Right lobe of liver (tissue), 6 donors: Measurements from ENCODE around the gene UPB1. TPM values are rescaled to one million over a fixed set of nuclear protein-coding genes. Genes with fewer than 3 reads are reported as not detected.

ENCODE experiments used
- ATAC-seq, 4 donors: fragments of 200-7000 bp; cut with Tn5 transposase; one replicate each; pipeline ENCODE4 v1.9.1; 2020; ENCODE audit warnings: mild to moderate bottlenecking in 4 of 4, moderate library complexity in 4 of 4
- DNase-seq, 3 donors: peaks; one replicate each; pipeline ENCODE4 v3.0.0-alpha.2; 2020
- H3K27ac ChIP-seq, 3 donors: fragments of 200-600 bp; one replicate each; pipeline ENCODE4 v1.8.0; 2022
- H3K27me3 ChIP-seq, 2 donors: fragments of 200-600 bp; one replicate each; pipeline ENCODE4 v1.8.0; 2022
- H3K36me3 ChIP-seq, 4 donors: fragments of 200-600 bp; sonication (generic) in 1 of 4; one replicate each; pipeline versions ENCODE4 v1.5.1 to v1.8.0; 2017 to 2022; ENCODE audit warnings: control low read depth in 1 of 4
- H3K4me1 ChIP-seq, 4 donors: fragments of 200-600 bp; sonication (generic) in 1 of 4; one replicate each; pipeline versions ENCODE4 v1.5.1 to v1.8.0; 2017 to 2022; ENCODE audit warnings: control low read depth in 1 of 4
- H3K4me3 ChIP-seq, 3 donors: fragments of 200-600 bp; one replicate each; pipeline ENCODE4 v1.8.0; 2022
- H3K9me3 ChIP-seq, 4 donors: fragments of 200-600 bp; sonication (generic) in 1 of 4; one replicate each; pipeline versions ENCODE4 v1.5.1 to v1.8.0; 2017 to 2022; ENCODE audit warnings: control low read depth in 1 of 4
- POLR2A ChIP-seq: fragments of 450-650 bp; IDR thresholded peaks from one replicate; pipeline ENCODE4 v1.6.1; 2017; ENCODE audit warnings: antibody characterized with exemption, mild to moderate bottlenecking
- WGBS: methylation state at CpG from one replicate; pipeline ENCODE4 v1.1.6; 2018; ENCODE audit warnings: low coverage, low lambda C conversion rate; ENCODE audit not compliant: insufficient coverage; ENCODE audit errors: missing lambda C conversion rate; 5-methylcytosine and 5-hydroxymethylcytosine counted together
- intact Hi-C, 2 donors: fragments of 100-400 bp; cut with DNase I; formaldehyde crosslinking; loops; one replicate each; pipeline versions ENCODE4 v1.11.2 to v1.14.1; 2022
- total RNA-seq, 6 experiments: library from RNA; depleted of rRNA in 2 of 6; stranded (reverse); fragments of >200 nt in 2 of 6; fragmentation: NEBNext Ultra II Directional in 3 of 6; extraction: Animal tissue kit (Norgen Biotek cat#: 25700) in 3 of 6; gene quantifications; one replicate each; pipeline versions ENCODE4 v1.1.0 to v1.2.4, GENCODE V29; 2016 to 2023
- TF ChIP-seq, protein P1 (sequence below), 4 donors: fragments of 200-600 bp in 3 of 4; fragments of 450-650 bp in 1 of 4; IDR thresholded peaks; one replicate each; pipeline versions ENCODE4 v1.5.1 to v1.8.0; 2016 to 2022; ENCODE audit warnings: antibody characterized with exemption in 4 of 4, mild to moderate bottlenecking in 2 of 4
- donor health status: DM: no; HTN: yes; CAD: no.
- donor health status: DM: no; HTN: no; CAD: no.
- donor health status: DM: no; HTN: no; CAD: no.
- donor health status: DM: no; HTN: yes; CAD: no.
- donor health status: DM: no; HTN: yes; CAD: no.

UPB1 gene
- total RNA-seq, 6 experiments from 2014 or later: 50.6 to 169 (median 100) TPM

DNA sequence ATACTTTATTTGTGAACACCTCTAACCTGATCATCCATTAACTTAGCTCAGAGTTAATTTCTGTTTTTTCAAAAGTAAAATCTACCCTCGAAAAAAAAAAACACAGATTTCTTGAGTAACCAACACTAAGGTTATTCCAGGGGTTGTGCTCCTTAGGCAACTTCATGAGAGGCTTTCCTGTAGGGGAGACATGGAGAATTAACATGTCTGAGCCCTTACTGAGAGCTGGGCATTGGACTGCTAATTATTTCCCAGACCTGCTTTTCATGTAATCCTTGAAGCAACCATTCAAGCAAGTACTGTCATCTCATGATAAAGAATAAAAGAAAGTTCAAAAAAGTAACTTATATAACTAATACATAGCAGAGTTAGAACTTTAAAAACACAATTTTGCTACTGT lies 13.5 kb upstream of the UPB1 start:
- ATAC-seq: no peak
- 14% methylated on average over 1 of the region's 1 CpG for WGBS

DNA sequence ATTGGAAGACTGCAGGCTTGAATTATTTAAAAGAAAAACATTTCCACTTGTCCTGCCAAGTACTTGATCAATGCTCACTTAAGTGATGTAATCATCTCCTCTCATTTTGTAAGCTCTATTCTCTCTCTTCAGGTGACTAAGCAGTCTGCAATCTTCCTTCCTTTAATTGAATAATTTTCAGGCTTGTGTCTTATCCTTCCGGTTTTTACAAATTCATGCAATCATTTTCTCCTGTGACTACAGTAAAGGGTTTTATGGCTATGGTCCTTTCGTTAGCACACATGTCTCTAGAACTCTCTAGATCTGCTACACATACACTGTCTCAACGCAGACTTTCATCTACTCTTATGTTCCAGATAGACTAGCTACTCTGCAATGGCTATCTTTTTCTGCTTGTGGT lies 12.6 kb upstream of the UPB1 start:
- TF ChIP-seq POLR2A: no peak
- TF ChIP-seq, protein P1, sequence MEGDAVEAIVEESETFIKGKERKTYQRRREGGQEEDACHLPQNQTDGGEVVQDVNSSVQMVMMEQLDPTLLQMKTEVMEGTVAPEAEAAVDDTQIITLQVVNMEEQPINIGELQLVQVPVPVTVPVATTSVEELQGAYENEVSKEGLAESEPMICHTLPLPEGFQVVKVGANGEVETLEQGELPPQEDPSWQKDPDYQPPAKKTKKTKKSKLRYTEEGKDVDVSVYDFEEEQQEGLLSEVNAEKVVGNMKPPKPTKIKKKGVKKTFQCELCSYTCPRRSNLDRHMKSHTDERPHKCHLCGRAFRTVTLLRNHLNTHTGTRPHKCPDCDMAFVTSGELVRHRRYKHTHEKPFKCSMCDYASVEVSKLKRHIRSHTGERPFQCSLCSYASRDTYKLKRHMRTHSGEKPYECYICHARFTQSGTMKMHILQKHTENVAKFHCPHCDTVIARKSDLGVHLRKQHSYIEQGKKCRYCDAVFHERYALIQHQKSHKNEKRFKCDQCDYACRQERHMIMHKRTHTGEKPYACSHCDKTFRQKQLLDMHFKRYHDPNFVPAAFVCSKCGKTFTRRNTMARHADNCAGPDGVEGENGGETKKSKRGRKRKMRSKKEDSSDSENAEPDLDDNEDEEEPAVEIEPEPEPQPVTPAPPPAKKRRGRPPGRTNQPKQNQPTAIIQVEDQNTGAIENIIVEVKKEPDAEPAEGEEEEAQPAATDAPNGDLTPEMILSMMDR (IDR thresholded peaks at IDR 0.05): no peak
- no peak for DNase-seq
- ATAC-seq: peak; percentile 64 to 70 (median 68)
- Histone ChIP-seq H3K27me3 (no peaks in the 10 kb centered on the region), H3K27ac (peak overlapping the region; percentile 46 to 79 (median 62)), H3K36me3 (no peaks in the 10 kb centered on the region), H3K4me1 (peaks cover 0 to 72% (median 27%) of the 10 kb centered on the region in 4 donors), H3K4me3 (no peak overlapping the region), H3K9me3 (no peaks in the 10 kb centered on the region)
- intact Hi-C loops: loop anchor here in 1 of 2 donors (10.0 kb wide), 1 partner anchor 58 kb away; the partner anchor contains the start of gene ADORA2A
- WGBS: 5% methylated on average over 3 of the region's 3 CpGs

More for the DNA sequence above, 13.5 kb upstream of the UPB1 start:
- no peak for DNase-seq
- Histone ChIP-seq H3K27ac (peak overlapping the region in 2 of 3 donors; percentile 62 to 79), H3K36me3 (no peaks in the 10 kb centered on the region), H3K9me3 (no peaks in the 10 kb centered on the region), H3K4me3 (no peak overlapping the region), H3K4me1 (peaks cover 0 to 66% (median 23%) of the 10 kb centered on the region in 4 donors), H3K27me3 (no peaks in the 10 kb centered on the region)
- no peak for TF ChIP-seq POLR2A
- TF ChIP-seq, protein P1 (IDR thresholded peaks at IDR 0.05): no peak
- intact Hi-C loops: loop anchor here in 1 of 2 donors (10.0 kb wide), 1 partner anchor 57 kb away; the partner anchor contains the start of gene ADORA2A

DNA sequence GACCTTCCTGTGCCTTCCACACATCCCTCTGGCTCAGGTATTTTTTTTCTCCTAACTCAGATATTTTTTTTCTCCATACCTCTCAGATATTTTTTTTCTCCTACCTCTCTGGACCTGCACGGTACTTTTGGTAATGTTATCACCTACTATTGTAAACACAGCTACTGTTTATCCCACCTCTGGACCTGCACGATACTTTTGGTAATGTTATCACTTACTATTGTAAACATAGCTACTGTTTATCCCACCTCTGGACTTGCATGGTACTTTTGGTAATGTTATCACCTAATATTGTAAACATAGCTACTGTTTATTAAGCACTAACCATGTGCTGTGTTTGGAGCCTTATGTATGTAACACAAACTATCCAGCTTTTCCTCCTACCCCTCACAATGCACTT lies 12.1 kb upstream of the UPB1 start:
- DNase-seq: no peak
- WGBS: 20% methylated on average over 2 of the region's 2 CpGs
- no peak for TF ChIP-seq POLR2A
- TF ChIP-seq, protein P1 (IDR thresholded peaks at IDR 0.05): no peak
- ATAC-seq: peak; percentile 56 to 78 (median 70)
- peak overlapping the region; percentile 46 to 79 (median 62) for H3K27ac ChIP-seq
- H3K4me1 ChIP-seq: peaks cover 0 to 73% (median 29%) of the 10 kb centered on the region in 4 donors
- intact Hi-C loops: loop anchor here in 1 of 2 donors (10.0 kb wide), 1 partner anchor 58 kb away; the partner anchor contains the start of gene ADORA2A
- no peaks in the 10 kb centered on the region for H3K27me3 ChIP-seq
- H3K4me3 ChIP-seq: no peak overlapping the region
- no peaks in the 10 kb centered on the region for H3K36me3 ChIP-seq
- no peaks in the 10 kb centered on the region for H3K9me3 ChIP-seq

DNA sequence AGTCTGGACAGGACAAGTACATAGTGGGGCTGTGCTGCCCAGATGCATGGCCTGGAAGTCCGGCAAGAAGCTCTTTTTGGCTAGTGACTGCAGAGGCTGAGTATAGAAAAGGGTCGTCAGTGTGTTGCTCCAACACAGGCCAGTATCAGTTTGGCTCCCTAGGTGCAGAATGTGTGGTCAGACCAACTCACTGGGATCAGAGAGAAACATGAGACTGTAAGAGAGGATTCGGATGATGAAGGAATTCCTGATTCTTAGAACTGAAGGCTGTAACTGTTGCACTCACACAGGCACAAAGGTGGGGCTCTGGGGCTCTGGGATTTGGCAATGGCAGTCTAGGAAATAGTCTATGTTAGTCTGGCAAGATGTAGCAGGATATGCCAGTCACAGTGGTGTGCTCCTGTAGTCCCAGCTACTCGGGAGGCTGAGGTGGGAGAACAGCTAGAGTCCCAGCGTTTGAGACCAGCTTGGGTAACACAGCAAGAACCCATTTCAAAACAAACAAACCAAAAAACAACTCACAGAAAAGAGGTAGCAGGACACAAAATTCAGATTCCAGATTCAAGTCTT lies 11.1 kb upstream of the UPB1 start:
- Histone ChIP-seq H3K4me1 (peaks cover 0 to 84% (median 32%) of the 10 kb centered on the region in 4 donors), H3K36me3 (no peaks in the 10 kb centered on the region), H3K9me3 (no peaks in the 10 kb centered on the region), H3K27ac (peak overlapping the region in 2 of 3 donors; percentile 62 to 79), H3K4me3 (no peak overlapping the region), H3K27me3 (no peaks in the 10 kb centered on the region)
- TF ChIP-seq, protein P1 (IDR thresholded peaks at IDR 0.05): no peak
- TF ChIP-seq POLR2A: no peak
- DNase-seq (no peak), ATAC-seq (peak in 2 of 4 donors; percentile 3 to 12)
- intact Hi-C loops: loop anchor here in 1 of 2 donors (10.0 kb wide), 1 partner anchor 59 kb away; the partner anchor contains the start of gene ADORA2A
- 19% methylated on average over 3 of the region's 5 CpGs for WGBS
